ENCODE results near the gene HEXB. TPM values are rescaled to one million over a fixed set of nuclear protein-coding genes. Genes with fewer than 3 reads are reported as not detected.

Gene HEXB
- total RNA-seq = 10 to 100 TPM; 42.6 to 47.6 TPM

GRCh38 chr5:74684900-74685851 lies at the start of gene HEXB:
Gene HEXB (plus strand): TSS chr5:74685233. CDS start chr5:74685261, 28 bp downstream.
- H3K4me3 Mint-ChIP-seq = peak within 1 kb of the TSS; percentile 73
- H3K9me3 Mint-ChIP-seq (ENCODE audit: low read depth) = no peaks in the 10 kb centered on the region
- H3K27me3 Mint-ChIP-seq = no peaks in the 10 kb centered on the region
- ChIA-PET CTCF (interaction anchor here (0.8 to 1.4 kb wide), 5 partner anchors 38 to 783 kb away, joined by 3 to 4 read pairs (median 3); no protein-coding TSS in a partner anchor), POLR2A (interaction anchor here (1.4 kb wide), 1 partner anchor 82 kb away, joined by 4 read pairs; the partner anchor contains the start of genes GFM2 and NSA2)
- DNase-seq (peak; percentile 94), ATAC-seq (peak; percentile 98)
- H3K27ac Mint-ChIP-seq = peak within 1 kb of the TSS; percentile 87
- H3K4me1 Mint-ChIP-seq = peaks cover 21% of the 10 kb centered on the region
- peaks cover 8% of the 10 kb centered on the region for H3K36me3 Mint-ChIP-seq (ENCODE audit: low read depth)
- intact Hi-C loops (cut with DNase I, micrococcal nuclease) = loop anchor here (1.0 to 5.0 kb wide), 8 partner anchors 45 to 1118 kb away; partner anchors contain the start of genes GFM2 (in 2 of the 2), NSA2 (in 2 of the 2), ANKRA2 (in 1 of the 2) and ENC1 (in 1 of the 2)

GRCh38 chr5:74636149-74636548 lies 48.9 kb upstream of the HEXB start:
- no peak for DNase-seq
- H3K27me3 Mint-ChIP-seq = peaks cover 7% of the 10 kb centered on the region
- H3K36me3 Mint-ChIP-seq (ENCODE audit: low read depth) = no peaks in the 10 kb centered on the region
- POLR2A ChIA-PET = no interaction called here
- CTCF ChIA-PET = no interaction called here
- peaks cover 40% of the 10 kb centered on the region for H3K4me1 Mint-ChIP-seq
- H3K9me3 Mint-ChIP-seq (ENCODE audit: low read depth) = no peaks in the 10 kb centered on the region
- intact Hi-C loops (cut with DNase I, micrococcal nuclease) = no loop called here
- ATAC-seq = no peak
- H3K27ac Mint-ChIP-seq = no peak overlapping the region
- no peak overlapping the region for H3K4me3 Mint-ChIP-seq

DNA sequence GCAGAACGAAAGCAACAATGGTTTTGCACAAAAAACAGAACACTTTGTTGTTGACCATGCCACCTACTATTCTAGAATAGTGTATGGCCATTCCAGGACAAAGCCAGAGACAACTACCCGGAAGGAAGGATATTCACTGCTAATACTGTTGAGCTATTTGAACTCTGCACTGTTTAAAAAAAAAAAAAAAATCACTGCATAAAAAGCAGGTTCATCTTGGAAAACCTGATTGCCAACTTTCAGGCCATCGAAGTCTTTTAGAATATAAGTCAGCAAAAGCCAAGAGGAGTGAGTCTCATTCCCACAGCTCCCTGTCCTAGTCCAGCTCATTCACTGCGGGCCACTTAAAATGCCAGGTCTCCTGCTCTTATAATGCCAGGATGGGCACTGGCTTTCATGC lies 48.5 kb upstream of the HEXB start:
- Mint-ChIP-seq H3K27me3 (peaks cover 9% of the 10 kb centered on the region), H3K4me1 (peaks cover 40% of the 10 kb centered on the region), H3K9me3 (ENCODE audit: low read depth) (no peaks in the 10 kb centered on the region), H3K4me3 (no peak overlapping the region), H3K27ac (no peak overlapping the region), H3K36me3 (ENCODE audit: low read depth) (no peaks in the 10 kb centered on the region)
- DNase-seq = no peak
- intact Hi-C loops (cut with DNase I, micrococcal nuclease) = no loop called here
- ATAC-seq = no peak
- ChIA-PET CTCF (no interaction called here), POLR2A (no interaction called here)

GRCh38 chr5:74638544-74638969 lies 46.5 kb upstream of the HEXB start:
- Mint-ChIP-seq H3K27ac (no peak overlapping the region), H3K4me1 (peaks cover 32% of the 10 kb centered on the region), H3K4me3 (no peak overlapping the region), H3K36me3 (ENCODE audit: low read depth) (no peaks in the 10 kb centered on the region), H3K9me3 (ENCODE audit: low read depth) (no peaks in the 10 kb centered on the region), H3K27me3 (peaks cover 15% of the 10 kb centered on the region)
- POLR2A ChIA-PET = no interaction called here
- intact Hi-C loops (cut with DNase I, micrococcal nuclease) = no loop called here
- CTCF ChIA-PET = interaction anchor here (1.0 kb wide), 1 partner anchor 15 kb away, joined by 3 read pairs; no protein-coding TSS in a partner anchor
- ATAC-seq (no peak), DNase-seq (no peak)

DNA sequence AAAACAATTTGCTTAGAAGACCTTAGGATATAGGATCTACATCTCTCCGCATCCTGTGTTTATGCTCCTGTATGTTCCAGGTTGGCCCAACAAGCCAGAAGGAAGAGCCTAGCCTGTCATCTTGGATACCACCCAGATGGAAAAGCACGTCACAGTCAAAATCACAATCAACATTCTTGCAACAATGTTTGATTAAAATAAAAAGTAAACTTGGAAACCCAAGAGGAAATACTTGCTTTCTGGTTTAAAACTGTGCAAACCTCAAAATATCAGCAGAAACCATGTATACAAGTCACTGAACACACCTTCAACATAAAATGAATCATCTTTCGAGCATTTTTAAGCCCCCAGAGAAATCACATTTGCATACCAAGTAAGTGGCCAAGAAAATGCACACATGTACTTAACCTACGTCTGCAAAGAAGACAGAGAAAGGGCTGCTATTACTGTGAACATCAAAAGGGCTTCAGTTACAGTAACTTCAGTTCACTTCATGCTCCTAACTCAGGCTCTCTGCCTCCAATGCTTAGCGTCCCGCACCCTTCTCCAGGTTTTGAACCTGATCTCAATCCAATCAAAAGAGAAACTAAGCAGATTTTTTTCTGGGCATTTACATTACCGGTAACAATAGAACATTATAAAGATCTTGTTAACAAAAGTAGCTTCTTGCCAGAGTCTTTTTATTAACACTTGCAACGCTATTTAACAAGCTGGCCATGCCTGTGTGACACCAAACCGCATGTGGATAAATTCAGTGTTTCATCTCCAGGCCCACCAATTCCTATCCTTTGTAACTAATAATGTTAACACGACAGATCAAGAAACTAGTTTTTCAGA lies 45.8 kb upstream of the HEXB start:
- ChIA-PET POLR2A (no interaction called here), CTCF (interaction anchor here (0.8 to 2.5 kb wide), 4 partner anchors 18 to 736 kb away, joined by 3 to 7 read pairs (median 5); no protein-coding TSS in a partner anchor)
- peaks cover 32% of the 10 kb centered on the region for H3K4me1 Mint-ChIP-seq
- H3K4me3 Mint-ChIP-seq = peak overlapping the region; percentile 72
- no peaks in the 10 kb centered on the region for H3K9me3 Mint-ChIP-seq (ENCODE audit: low read depth)
- intact Hi-C loops (cut with DNase I, micrococcal nuclease) = loop anchor here (1.0 kb wide), 3 partner anchors 8 to 60 kb away; no protein-coding TSS in a partner anchor
- peak overlapping the region; percentile 14 for H3K27ac Mint-ChIP-seq
- H3K36me3 Mint-ChIP-seq (ENCODE audit: low read depth) = no peaks in the 10 kb centered on the region
- peaks cover 15% of the 10 kb centered on the region for H3K27me3 Mint-ChIP-seq
- ATAC-seq (peak; percentile 56), DNase-seq (peak; percentile 26)

GRCh38 chr5:74639807-74640449 lies 45.1 kb upstream of the HEXB start:
- intact Hi-C loops (cut with DNase I, micrococcal nuclease) = loop anchor here (1.0 to 10.0 kb wide), 8 partner anchors 9 to 845 kb away; partner anchors contain the start of gene HEXB (in 1 of the 2)
- ATAC-seq (peak; percentile 57), DNase-seq (peak; percentile 70)
- Mint-ChIP-seq H3K4me1 (peaks cover 32% of the 10 kb centered on the region), H3K27ac (peak overlapping the region; percentile 20), H3K27me3 (peaks cover 15% of the 10 kb centered on the region), H3K4me3 (peak overlapping the region; percentile 72), H3K36me3 (ENCODE audit: low read depth) (no peaks in the 10 kb centered on the region), H3K9me3 (ENCODE audit: low read depth) (no peaks in the 10 kb centered on the region)
- ChIA-PET POLR2A (interaction anchor here (0.8 to 1.4 kb wide), 3 partner anchors 10 to 60 kb away, joined by 4 to 7 read pairs (median 7); no protein-coding TSS in a partner anchor), CTCF (interaction anchor here (0.5 to 2.5 kb wide), 10 partner anchors 9 to 737 kb away, joined by 3 to 7 read pairs (median 4); no protein-coding TSS in a partner anchor)

GRCh38 chr5:74640450-74640953 lies 44.5 kb upstream of the HEXB start, which contains the start of gene ENC1:
Gene ENC1 (minus strand): TSS chr5:74640728. CDS start chr5:74636485, 4,243 bp downstream.
- Mint-ChIP-seq H3K27ac (peak within 1 kb of the TSS; percentile 20), H3K36me3 (ENCODE audit: low read depth) (no peaks in the 10 kb centered on the region), H3K4me1 (peaks cover 32% of the 10 kb centered on the region), H3K27me3 (peaks cover 15% of the 10 kb centered on the region), H3K4me3 (peak within 1 kb of the TSS; percentile 72), H3K9me3 (ENCODE audit: low read depth) (no peaks in the 10 kb centered on the region)
- intact Hi-C loops (cut with DNase I, micrococcal nuclease) = loop anchor here in 1 of 2 experiments (1.0 to 10.0 kb wide), 5 partner anchors 45 to 846 kb away; partner anchors contain the start of gene HEXB
- DNase-seq = peak; percentile 88
- peak; percentile 80 for ATAC-seq
- POLR2A ChIA-PET = interaction anchor here (0.8 to 1.4 kb wide), 3 partner anchors 10 to 61 kb away, joined by 4 to 7 read pairs (median 7); no protein-coding TSS in a partner anchor
- CTCF ChIA-PET = interaction anchor here (0.5 to 2.5 kb wide), 11 partner anchors 9 to 738 kb away, joined by 3 to 7 read pairs (median 4); no protein-coding TSS in a partner anchor

DNA sequence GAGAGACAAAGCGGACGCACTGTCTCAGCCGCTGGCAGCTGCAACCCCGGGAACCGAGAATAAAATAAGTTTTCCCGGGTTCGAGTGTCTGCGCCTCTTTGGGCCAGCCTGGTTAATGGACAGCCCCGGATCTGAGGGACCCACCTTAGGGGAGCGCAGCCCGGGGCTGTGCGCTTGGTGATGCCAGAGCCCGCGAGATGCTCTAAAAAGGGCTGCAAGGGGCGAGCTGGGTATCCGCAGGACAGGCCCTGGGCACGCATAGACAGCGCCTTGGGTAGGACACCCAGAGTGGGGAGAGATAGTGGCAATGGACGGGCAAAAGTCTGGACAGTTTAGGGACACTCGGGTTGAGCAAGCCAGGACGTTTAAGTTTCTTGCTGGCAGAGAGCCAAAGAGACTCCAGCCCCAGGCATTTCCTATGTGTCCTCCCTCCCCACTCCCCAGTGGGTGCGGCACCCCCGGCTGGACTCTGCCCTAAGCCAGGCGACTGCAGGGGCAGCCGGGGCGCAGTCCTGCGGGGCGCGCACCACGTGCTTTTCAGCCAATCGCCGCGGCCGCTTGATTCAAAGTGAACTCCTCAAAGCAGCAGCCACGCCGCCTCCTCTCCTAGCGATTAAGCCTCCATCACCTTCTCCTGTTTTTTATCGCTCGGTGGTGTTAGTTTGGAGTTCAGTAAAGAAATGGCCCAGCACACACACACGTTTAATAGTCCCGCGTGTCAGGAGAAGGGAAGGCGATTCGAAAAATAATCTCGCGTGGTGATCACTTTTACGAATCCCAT lies 43.9 kb upstream of the HEXB start:
- Mint-ChIP-seq H3K27me3 (peaks cover 13% of the 10 kb centered on the region), H3K36me3 (ENCODE audit: low read depth) (no peaks in the 10 kb centered on the region), H3K4me3 (peak overlapping the region; percentile 72), H3K9me3 (ENCODE audit: low read depth) (no peaks in the 10 kb centered on the region), H3K4me1 (peaks cover 32% of the 10 kb centered on the region), H3K27ac (peak overlapping the region; percentile 15)
- DNase-seq = peak; percentile 66
- ChIA-PET POLR2A (interaction anchor here (0.8 to 1.4 kb wide), 3 partner anchors 11 to 62 kb away, joined by 4 to 7 read pairs (median 7); no protein-coding TSS in a partner anchor), CTCF (interaction anchor here (0.8 to 2.5 kb wide), 9 partner anchors 8 to 738 kb away, joined by 3 to 6 read pairs (median 4); no protein-coding TSS in a partner anchor)
- peak; percentile 16 for ATAC-seq
- intact Hi-C loops (cut with DNase I, micrococcal nuclease) = loop anchor here in 1 of 2 experiments (1.0 to 10.0 kb wide), 5 partner anchors 44 to 846 kb away; partner anchors contain the start of gene HEXB

DNA sequence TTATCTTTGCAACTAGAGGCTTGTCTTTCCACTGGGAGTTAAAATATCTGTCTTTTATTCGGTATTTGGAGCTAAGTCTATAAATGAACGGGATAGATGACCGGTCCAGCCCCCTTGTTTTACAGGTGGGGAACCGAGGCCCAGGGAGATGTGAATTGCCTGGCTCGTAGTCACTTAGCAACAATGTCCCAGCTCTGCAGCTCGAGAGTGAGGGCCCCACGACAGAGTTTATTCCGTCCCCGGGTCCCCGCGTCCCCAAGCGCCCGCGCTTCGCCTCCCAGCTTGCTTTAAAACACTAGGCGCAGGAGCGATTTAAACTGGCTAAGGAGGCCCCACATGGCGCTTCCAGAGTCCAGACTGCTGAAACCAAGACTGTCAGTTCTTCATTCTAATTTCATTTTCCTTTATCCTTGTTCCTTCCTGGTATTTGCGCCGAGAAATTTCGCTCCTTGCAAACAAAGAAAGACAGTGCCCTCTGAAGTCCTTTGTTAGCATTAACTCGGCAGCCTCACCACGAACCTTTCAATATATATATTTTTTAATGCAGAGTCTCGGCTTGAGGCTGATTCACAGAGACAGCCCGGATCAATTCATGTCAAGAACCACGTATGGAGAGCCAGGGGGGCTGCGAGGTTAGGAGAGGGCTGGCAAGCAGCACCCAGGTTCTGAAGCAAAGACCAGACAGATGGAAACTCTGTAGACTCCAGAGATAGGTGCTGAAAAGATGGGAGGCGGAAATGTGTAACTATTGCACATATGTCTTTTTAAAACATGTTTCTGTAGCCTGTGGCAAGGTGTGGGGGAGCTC lies 43.1 kb upstream of the HEXB start:
- DNase-seq (peak; percentile 46), ATAC-seq (no peak)
- Mint-ChIP-seq H3K36me3 (ENCODE audit: low read depth) (no peaks in the 10 kb centered on the region), H3K9me3 (ENCODE audit: low read depth) (no peaks in the 10 kb centered on the region), H3K27me3 (peaks cover 13% of the 10 kb centered on the region), H3K4me3 (peak overlapping the region; percentile 72), H3K4me1 (peaks cover 32% of the 10 kb centered on the region), H3K27ac (peak overlapping the region; percentile 15)
- ChIA-PET CTCF (interaction anchor here (0.7 to 1.6 kb wide), 8 partner anchors 9 to 739 kb away, joined by 3 to 6 read pairs (median 4); no protein-coding TSS in a partner anchor), POLR2A (no interaction called here)
- intact Hi-C loops (cut with DNase I, micrococcal nuclease) = loop anchor here in 1 of 2 experiments (2.0 to 10.0 kb wide), 4 partner anchors 63 to 847 kb away; no protein-coding TSS in a partner anchor
